Measurements from ENCODE around the gene EFNB3.

EFNB3 gene, protein sequence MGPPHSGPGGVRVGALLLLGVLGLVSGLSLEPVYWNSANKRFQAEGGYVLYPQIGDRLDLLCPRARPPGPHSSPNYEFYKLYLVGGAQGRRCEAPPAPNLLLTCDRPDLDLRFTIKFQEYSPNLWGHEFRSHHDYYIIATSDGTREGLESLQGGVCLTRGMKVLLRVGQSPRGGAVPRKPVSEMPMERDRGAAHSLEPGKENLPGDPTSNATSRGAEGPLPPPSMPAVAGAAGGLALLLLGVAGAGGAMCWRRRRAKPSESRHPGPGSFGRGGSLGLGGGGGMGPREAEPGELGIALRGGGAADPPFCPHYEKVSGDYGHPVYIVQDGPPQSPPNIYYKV

DNA sequence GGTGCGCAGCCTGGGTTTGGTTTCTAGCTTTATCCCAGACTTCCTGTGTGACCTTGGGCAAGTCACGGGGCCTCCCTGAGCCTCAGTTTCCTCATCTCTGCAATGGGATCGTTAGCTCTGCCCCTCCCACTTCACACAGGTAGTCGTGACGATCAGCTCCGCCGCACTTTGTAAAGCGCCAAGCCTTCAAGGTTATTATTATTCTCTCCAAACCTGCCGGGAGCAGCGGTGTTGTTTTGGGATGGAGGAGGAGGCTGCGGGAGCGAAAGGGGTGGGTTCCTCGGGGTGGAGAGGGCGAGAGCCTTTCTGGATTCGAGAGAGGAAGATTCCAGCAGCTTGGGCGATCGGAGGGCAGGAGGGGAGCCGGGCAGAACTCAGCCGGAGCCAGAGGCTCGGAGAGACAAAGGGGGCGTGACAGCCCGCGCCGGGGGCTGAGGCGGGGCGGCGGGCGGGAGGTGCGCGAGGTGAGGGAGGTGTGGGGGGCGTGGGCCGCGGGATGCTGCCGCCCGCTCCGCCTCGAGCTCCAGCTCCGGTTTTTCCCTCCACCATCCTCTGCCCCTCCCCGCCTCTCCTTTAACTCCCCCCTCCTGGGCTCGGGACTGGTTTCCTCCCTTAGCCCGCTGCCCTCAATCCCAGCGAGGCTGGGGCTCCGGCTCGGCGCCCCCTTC lies at the start of gene EFNB3:
Gene EFNB3 (plus strand): TSS at position 602 of the 668 bp plus-strand sequence. CDS start 397 bp downstream, outside the sequence.
- CTCF ChIA-PET: interaction anchor here (0.6 to 1.2 kb wide), 4 partner anchors 10 to 228 kb away, joined by 3 to 5 read pairs (median 4); no protein-coding TSS in a partner anchor

DNA sequence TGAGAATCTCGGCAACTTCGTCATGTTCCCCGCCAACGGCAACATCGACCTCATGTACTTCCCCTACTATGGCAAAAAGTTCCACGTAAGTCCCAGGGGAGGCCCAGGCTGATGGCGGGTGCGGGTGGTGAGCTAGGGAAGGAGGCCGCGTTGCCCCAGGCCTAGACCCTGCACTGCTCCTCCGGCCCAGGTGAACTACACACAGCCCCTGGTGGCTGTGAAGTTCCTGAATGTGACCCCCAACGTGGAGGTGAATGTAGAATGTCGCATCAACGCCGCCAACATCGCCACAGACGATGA lies 49.5 kb upstream of the EFNB3 start:
- ChIA-PET CTCF (no interaction called here), POLR2A (ENCODE audit: low non-redundant PET) (no interaction called here)
- H3K27ac ChIP-seq: no peak overlapping the region
- TF ChIP-seq, protein P1, sequence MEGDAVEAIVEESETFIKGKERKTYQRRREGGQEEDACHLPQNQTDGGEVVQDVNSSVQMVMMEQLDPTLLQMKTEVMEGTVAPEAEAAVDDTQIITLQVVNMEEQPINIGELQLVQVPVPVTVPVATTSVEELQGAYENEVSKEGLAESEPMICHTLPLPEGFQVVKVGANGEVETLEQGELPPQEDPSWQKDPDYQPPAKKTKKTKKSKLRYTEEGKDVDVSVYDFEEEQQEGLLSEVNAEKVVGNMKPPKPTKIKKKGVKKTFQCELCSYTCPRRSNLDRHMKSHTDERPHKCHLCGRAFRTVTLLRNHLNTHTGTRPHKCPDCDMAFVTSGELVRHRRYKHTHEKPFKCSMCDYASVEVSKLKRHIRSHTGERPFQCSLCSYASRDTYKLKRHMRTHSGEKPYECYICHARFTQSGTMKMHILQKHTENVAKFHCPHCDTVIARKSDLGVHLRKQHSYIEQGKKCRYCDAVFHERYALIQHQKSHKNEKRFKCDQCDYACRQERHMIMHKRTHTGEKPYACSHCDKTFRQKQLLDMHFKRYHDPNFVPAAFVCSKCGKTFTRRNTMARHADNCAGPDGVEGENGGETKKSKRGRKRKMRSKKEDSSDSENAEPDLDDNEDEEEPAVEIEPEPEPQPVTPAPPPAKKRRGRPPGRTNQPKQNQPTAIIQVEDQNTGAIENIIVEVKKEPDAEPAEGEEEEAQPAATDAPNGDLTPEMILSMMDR (conservative IDR thresholded peaks at IDR 0.05; ENCODE audit: low read depth): no peak
- no peak for DNase-seq (ENCODE audit: low spot score)

More for the DNA sequence above, at the start of gene EFNB3:
- no peak within 1 kb of the TSS for H3K27ac ChIP-seq
- no peak for DNase-seq (ENCODE audit: low spot score)
- TF ChIP-seq, protein P1 (conservative IDR thresholded peaks at IDR 0.05; ENCODE audit: low read depth): no peak
- POLR2A ChIA-PET (ENCODE audit: low non-redundant PET): no interaction called here

DNA sequence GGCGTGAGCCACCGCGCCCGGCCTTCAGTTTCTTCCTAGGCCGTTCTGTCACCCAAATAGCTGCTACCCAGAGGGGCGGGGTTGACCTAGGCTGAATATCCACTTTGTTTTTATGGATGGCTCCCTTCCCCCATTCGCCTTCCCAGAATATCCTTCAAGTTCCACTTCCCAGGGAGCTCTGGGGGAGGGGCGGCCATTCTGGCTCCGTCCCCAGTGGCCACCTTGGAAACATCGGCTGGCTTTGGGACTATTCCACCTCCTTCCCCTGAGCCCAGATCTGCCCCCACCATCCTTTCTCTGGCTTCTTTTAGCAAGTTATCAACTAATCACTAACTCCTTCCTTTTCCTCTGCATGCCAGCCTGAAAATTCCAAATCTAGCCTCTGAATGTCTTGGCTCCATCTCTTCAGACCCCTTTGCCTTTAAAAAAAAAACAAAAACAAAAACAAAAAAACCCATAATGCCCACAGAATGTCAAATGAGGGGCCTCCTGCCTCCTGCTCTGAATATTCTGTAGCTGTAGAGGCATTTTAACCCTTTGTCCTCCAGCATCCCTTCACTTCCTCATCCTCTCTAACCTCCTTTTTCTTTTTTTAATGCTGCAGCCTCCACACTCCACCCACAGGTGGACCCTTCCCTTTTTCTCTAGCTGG lies 47.9 kb upstream of the EFNB3 start:
- TF ChIP-seq, protein P1 (conservative IDR thresholded peaks at IDR 0.05; ENCODE audit: low read depth): no peak
- ChIA-PET CTCF (interaction anchor here (0.5 to 1.4 kb wide), 4 partner anchors 24 to 67 kb away, joined by 3 to 5 read pairs (median 4); partner anchors contain the start of gene SOX15), POLR2A (ENCODE audit: low non-redundant PET) (no interaction called here)
- no peak overlapping the region for H3K27ac ChIP-seq
- DNase-seq (ENCODE audit: low spot score): no peak

DNA sequence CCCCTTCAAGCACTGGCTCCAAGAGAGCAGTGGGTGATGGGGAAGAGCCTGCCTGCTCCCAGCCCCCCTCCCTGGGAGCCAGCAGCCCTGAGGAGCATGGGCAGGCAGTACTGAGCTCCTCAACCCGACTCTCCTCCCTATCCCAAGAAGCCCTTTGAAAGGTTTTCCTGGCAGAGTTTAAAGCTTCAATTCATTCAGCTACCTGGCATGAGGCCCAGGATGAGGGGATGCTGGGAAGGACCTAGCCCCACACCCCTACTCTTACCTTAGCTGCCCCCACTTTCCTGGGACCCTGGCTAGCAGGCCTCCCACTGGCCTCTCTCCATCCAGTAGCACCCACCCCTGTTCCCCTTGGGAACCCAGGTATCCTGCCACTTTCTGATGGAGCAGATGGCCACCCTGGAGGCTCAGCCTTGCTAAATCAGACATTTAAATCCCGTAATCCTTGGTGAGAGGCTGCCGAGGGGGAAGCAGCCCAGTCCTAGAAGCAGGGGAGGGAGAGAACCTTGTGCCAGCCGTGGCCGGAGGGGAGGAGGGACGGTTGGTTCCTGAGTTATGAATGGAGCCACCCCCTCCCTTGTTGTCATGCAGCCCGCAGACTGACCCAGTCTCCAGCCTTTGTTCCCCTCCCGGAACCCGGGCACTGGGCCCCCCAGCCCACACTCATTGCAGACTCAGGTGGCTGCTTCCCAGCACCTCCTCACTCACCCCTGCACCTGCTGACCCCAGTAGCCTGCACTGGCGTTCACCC lies 37.2 kb upstream of the EFNB3 start:
- ChIA-PET CTCF (no interaction called here), POLR2A (ENCODE audit: low non-redundant PET) (interaction anchor here (0.7 kb wide), 1 partner anchor 19 kb away, joined by 5 read pairs; the partner anchor contains the start of gene TP53)
- TF ChIP-seq, protein P1 (conservative IDR thresholded peaks at IDR 0.05; ENCODE audit: low read depth): no peak
- H3K27ac ChIP-seq: peak overlapping the region; percentile 39
- no peak for DNase-seq (ENCODE audit: low spot score)

DNA sequence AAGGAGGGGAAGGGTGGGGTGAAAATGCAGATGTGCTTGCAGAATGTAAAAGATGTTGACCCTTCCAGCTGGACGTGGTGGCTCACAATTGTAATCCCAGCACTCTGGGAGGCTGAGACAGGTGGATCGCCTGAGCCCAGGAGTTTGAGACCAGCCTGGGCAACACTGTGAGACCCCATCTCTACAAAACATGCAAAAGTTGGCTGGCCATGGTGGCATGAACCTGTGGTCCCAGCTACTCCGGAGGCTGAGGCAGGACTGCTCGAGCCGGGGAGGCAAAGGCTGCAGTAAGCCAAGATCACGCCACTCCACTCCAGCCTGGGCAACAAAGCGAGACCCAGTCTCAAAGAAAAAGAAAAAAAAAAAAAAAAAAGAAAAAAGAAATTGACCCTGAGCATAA lies 36.5 kb upstream of the EFNB3 start:
- DNase-seq (ENCODE audit: low spot score): no peak
- ChIA-PET CTCF (interaction anchor here (0.8 kb wide), 1 partner anchor 357 kb away, joined by 7 read pairs; no protein-coding TSS in a partner anchor), POLR2A (ENCODE audit: low non-redundant PET) (interaction anchor here (0.7 kb wide), 1 partner anchor 19 kb away, joined by 5 read pairs; the partner anchor contains the start of gene TP53)
- peak overlapping the region; percentile 39; the same call in 1 of the 2 replicates for H3K27ac ChIP-seq
- TF ChIP-seq, protein P1 (conservative IDR thresholded peaks at IDR 0.05; ENCODE audit: low read depth): no peak
